HG03442 (cell line): ENCODE data around the gene ANTKMT.
A peak's percentile ranks its signal among the peaks of the same experiment; 100 is the strongest.
"Not testable (repeated sequence)": the region's sequence is repeated elsewhere in the genome, so short reads cannot be mapped to it uniquely, and the experiment has no call there.

Experiments used
- ATAC-seq: cut with Tn5 transposase; IDR thresholded peaks from one replicate; pipeline ENCODE4 v1.9.1; 2021; ENCODE audit warnings: mild to moderate bottlenecking, moderate library complexity; ENCODE audit not compliant: unreplicated experiment

ANTKMT gene

DNA sequence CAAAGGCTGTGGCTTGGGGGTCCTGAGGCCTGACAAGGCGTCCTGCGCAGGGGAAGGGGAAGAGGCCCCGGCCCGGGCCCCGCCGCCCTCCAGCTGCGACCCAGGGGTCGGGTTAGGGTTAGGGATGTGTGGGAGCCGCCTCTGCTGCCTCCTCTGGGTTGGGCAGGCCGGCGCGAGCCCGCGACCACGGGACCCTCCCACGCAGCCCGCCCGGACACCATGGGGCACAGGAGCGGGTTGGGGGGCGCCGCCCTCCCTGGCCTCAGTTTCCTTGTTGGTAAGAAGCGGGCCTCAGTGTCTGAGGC is 19.5 kb downstream of the ANTKMT start:
- ATAC-seq = peak; percentile 2

GRCh38 chr16:740764-741505 is 20.0 kb downstream of the ANTKMT start, which contains the start of gene CIAO3:
Gene CIAO3 (minus strand): TSS chr16:740997. CDS start chr16:740985, 12 bp downstream.
- ATAC-seq = peak; percentile 57

DNA sequence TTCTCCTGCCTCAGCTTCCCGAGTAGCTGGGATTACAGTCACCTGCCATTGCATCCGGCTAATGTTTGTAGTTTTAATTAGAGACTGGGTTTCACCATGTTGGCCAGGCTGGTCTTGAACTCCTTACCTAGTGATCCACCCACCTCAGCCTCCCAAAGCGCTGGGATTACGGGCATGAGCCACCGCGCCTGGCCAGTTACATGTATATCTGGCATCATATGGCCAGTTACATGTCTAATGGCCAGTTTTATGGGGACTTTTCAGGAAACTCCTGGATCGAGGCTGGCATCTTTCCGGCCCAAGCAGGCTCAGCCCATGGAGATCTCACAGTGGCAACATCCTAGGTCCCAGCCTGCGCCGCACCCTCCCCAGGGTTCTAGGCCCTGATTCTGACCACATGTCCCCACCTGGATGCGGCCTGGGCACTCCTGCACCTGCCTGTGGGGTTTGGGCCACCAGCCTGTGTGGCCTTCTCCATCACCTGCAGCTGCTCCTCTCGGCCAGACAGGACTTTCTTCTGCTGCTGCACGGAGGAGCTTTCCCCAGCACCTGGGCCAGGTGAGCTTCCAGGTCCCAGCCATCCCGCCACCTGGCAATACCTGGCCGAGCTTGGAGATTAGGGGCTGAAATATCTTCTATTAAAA is 21.2 kb downstream of the ANTKMT start:
- no peak for ATAC-seq

DNA sequence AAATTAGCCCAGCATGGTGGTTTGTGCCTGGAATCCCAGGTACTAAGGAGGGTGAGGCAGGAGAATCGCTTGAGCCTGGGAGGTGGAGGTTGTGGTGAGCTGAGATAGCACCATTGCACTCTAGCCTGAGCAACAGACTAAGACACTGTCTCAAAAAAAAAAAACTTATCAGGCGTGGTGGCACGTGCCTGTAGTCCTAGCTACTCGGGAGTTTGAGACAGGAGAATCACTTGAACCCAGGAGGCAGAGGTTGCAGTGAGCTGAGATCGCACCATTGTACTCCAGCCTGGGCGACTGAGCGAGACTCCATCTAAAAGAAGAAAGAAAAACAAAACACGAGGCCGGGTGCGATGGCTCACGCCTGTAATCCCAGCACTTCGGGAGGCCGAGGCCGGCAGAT is 21.9 kb downstream of the ANTKMT start:
- ATAC-seq = not testable (repeated sequence)

GRCh38 chr16:743794-744500 is 23.0 kb downstream of the ANTKMT start:
- ATAC-seq = no peak

DNA sequence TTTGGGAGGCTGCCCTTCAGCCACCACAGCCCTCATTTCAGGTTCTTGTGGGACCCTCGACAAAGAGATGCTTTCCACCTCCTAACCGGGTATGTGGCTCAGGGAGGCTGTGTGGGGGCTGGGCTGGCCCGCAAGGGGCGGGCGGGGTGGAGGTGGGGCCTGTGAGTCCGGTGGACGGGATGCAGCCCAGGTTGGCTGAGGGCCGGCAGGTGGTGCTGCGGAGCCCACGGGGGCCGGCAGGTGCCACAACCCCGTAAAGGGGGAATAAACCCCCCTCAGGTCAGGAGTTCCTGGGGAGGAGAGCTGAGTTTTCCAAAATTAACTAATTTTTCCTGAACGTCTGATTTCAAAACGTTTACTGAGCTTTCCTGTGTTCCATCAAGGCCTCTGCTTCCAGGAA is 24.8 kb downstream of the ANTKMT start:
- ATAC-seq = no peak

- ATAC-seq = no peak
These were observed 25.7 kb downstream of the ANTKMT start for GRCh38 chr16:746637-747036.

- no peak for ATAC-seq
These were observed 27.2 kb downstream of the ANTKMT start for GRCh38 chr16:747978-748746.

DNA sequence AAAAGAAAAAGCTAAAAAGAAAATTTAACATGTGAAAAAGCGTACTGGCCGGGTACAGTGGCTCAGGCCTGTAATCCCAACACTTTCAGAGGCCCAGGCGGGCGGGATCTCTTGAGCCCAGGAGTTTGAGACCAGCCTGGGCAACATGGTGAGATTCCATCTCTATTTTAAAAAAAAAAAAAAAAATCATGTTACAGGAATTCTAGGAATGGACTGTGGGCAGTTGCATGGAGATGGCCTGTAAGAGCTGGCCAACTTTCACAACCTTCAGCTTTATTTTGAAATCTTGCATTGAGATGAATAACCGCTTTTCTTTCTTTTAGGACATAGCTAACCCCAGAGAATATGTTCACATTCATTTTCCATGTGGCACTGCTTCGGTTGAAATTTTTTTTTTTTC is 28.1 kb downstream of the ANTKMT start:
- no peak for ATAC-seq

GRCh38 chr16:750485-750884 is 29.5 kb downstream of the ANTKMT start:
- no peak for ATAC-seq

GRCh38 chr16:751152-752006 is 30.4 kb downstream of the ANTKMT start:
- ATAC-seq = no peak

- no peak for ATAC-seq
These were observed 31.0 kb downstream of the ANTKMT start for GRCh38 chr16:752007-752312.

DNA sequence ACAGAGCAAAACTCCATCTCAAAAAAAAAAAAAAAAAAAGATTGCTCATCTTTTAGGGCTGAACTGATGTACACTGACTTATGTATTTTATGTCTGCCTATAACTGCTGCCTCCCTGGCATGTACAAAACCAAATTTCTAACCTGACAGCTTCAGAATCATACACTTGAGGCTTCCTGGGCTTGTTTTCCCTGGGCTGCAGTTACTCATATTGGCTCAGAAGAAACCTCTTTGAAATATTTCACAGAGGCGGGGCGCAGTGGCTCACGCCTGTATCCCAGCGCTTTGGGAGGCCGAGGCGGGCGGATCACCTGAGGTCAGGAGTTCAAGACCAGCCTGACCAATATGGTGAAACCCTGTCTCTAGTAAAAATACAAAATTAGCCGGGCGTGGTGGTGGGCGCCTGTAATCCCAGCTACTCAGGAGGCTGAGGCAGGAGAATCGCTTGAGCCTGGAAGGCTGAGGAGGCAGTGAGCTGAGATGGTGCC is 33.2 kb downstream of the ANTKMT start:
- not testable (repeated sequence) for ATAC-seq

DNA sequence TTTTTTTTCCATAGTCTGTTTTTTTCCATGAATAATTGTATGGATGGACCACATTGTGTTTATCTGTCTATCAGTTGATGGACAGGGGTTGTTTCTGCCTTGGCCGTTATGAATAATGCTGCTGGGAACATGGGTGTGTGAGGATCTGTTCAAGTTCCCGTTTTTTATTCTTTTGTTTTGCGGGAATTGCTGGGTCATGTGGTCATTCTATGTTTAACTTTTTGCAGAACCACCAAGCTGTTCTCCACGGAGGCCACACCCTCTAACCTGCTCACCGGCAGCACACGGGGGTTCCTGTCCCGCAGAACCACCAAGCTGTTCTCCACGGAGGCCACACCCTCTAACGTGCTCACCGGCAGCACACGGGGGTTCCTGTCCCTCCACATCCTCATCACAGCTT is 33.7 kb downstream of the ANTKMT start:
- ATAC-seq = no peak

GRCh38 chr16:756428-756827 is 35.5 kb downstream of the ANTKMT start:
- ATAC-seq = no peak

GRCh38 chr16:759110-759910 is 38.4 kb downstream of the ANTKMT start:
- no peak for ATAC-seq

DNA sequence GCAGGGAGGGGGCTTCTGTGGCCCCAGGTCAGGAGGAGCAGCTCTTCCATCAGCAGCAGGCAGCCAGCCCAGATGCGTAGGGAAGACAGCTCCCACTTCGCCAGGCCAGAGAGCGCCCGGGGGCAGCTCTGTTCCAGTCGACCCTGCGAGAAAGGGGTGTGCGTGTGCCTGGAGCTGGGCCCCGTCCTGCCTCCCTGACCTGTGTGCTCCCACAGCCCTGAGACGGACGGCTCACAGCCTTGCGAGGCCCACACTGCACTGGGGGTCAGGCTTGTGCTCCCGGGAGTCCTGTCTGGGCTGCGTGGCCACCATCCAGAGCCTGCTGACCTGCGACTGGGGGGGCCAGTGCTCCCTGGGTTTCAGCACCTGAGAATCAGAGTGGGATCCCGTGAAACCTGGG is 39.1 kb downstream of the ANTKMT start:
- no peak for ATAC-seq

DNA sequence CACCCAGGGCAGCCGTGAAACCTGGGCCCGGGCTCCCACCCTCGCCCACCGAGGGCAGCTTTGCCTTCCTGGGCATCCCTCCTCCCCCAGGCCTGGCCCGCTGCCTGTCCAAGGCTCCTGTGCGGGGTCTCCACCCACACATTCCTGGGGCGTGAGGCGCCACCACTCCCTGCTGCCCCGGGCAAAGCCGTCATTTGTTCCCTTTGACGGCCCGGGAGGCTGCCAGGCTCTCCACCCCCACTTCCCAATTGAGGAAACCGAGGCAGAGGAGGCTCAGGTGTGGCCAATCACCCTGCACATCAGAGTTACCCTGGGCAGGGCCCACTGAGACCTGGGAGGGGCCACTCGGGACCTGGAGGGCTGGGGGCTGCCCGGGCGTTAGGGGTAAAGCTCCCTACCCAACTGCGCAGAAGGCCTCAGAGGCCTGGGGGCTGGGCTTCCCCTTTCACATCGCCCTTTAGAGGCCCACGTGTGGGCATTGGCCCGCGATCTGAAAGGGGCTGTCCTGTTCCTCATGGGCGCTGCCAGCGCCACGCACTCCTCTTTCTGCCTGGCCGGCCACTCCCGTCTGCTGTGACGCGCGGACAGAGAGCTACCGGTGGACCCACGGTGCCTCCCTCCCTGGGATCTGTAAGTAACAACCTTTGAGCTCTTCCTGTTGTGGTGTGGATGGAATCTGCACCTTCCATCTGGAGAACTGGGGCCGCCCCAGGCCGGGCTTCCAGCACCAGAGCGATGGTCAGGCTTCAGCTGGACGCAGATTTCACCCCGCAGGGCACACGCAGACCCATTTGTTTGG is 39.8 kb downstream of the ANTKMT start, which contains the start of gene MSLN:
TSS of gene MSLN (plus strand) at position 190 of the 799 bp plus-strand sequence. CDS start 1,947 bp downstream, outside the sequence.
- no peak for ATAC-seq
